Camera-type eye (tissue), 1 donor: ENCODE results near the gene PROSER2. TPM values are rescaled to one million over a fixed set of nuclear protein-coding genes. Genes with fewer than 3 reads are reported as not detected.

Experiments
- total RNA-seq: library from RNA; depleted of rRNA; stranded (reverse); fragments of >200 nt; gene quantifications from one replicate; pipeline ENCODE4 v1.2.3, GENCODE V29; 2014

The PROSER2 gene, protein sequence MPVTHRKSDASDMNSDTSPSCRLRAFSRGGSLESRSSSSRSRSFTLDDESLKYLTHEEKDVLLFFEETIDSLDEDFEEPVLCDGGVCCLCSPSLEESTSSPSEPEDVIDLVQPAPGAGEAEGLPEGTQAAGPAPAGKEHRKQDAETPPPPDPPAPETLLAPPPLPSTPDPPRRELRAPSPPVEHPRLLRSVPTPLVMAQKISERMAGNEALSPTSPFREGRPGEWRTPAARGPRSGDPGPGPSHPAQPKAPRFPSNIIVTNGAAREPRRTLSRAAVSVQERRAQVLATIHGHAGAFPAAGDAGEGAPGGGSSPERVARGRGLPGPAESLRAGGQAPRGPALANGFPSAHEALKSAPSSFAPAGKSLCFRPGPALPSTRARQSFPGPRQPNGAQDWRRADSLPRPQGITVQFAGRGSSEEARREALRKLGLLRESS
- total RNA-seq, result 7.4 TPM

DNA sequence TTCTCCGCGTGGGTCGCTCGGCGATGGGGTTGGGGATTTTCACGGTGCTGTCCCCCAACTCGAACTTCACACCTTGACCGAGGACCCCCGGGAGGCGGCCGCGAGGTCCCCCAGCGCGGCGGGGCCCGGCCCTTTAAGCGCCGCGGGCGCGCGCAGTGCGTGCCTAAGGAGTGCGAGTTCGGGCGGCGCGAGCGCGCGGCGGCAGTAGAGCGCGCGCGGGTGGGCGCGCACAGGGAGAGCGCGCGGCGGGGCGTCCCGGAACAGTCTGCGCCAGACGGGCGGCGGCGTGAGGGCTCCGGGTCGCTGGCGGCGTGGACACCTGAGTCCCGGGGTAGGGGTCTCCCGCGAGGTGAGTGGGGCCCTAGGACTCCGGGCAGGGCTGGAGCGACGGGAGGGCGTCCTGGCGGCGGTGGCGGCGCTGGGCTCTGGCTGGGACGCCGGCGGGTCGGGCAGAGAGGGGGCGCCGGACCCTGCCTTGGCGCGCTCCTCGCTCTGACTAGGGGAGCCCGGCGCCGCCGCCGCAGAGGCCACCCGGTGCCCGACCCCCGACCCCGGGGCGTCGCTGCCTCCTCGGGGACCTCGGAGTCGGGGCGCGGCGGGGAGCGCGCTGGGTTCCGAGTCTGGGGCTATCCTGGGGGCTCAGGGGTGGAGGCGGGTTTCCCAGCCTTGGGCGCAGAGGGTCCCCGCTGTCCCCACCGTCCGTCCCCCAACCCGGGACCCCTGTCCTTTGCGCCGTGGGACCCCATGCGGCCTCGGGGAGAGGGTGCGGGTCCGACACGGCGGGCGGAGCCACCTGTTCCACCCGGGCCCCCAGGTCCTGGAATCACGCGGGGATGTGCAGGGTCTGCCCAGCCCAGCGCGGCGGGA, at the start of gene PROSER2:
Gene PROSER2 (plus strand): TSS at position 235 of the 867 bp plus-strand sequence. CDS start 28,722 bp downstream, outside the sequence.

Other genes starting within 250 kb of the PROSER2 start
- gene USP6NL, start 211.7 kb upstream of the PROSER2 start, total RNA-seq, result 35.7 TPM
- 15.7 TPM for gene ECHDC3, start 81.0 kb upstream of the PROSER2 start, total RNA-seq
- gene UPF2, start 219.5 kb downstream of the PROSER2 start, total RNA-seq, result 44.3 TPM
- 41.7 TPM for gene DHTKD1, start 245.6 kb downstream of the PROSER2 start, total RNA-seq